Measurements from ENCODE around the gene HIPK2. TPM values are rescaled to one million over a fixed set of nuclear protein-coding genes. Genes with fewer than 3 reads are reported as not detected.

Gene HIPK2
- total and polyA plus RNA-seq, 2 experiments from 2014 or later = 7.3 to 16.9 TPM

DNA sequence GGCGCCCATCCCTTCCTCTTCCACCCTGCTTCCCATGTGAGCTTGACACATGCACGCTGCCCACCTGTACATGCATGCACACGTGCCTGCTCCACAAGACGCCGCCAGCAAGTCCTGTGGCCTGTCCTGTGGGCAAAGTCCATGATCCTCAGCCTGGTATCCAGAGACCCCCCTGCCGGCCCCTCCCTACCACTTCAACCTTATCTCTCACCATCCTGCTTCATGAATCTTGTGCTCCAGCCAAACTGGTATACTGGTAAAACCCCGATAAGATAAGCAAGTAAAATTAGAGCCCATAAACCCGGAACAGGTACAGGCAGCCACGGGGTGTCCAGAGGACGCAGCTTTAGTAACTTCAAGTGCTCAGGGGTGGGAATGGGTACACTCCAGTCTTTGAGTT lies 39.5 kb upstream of the HIPK2 start (continued):
- TF ChIP-seq, protein P1, sequence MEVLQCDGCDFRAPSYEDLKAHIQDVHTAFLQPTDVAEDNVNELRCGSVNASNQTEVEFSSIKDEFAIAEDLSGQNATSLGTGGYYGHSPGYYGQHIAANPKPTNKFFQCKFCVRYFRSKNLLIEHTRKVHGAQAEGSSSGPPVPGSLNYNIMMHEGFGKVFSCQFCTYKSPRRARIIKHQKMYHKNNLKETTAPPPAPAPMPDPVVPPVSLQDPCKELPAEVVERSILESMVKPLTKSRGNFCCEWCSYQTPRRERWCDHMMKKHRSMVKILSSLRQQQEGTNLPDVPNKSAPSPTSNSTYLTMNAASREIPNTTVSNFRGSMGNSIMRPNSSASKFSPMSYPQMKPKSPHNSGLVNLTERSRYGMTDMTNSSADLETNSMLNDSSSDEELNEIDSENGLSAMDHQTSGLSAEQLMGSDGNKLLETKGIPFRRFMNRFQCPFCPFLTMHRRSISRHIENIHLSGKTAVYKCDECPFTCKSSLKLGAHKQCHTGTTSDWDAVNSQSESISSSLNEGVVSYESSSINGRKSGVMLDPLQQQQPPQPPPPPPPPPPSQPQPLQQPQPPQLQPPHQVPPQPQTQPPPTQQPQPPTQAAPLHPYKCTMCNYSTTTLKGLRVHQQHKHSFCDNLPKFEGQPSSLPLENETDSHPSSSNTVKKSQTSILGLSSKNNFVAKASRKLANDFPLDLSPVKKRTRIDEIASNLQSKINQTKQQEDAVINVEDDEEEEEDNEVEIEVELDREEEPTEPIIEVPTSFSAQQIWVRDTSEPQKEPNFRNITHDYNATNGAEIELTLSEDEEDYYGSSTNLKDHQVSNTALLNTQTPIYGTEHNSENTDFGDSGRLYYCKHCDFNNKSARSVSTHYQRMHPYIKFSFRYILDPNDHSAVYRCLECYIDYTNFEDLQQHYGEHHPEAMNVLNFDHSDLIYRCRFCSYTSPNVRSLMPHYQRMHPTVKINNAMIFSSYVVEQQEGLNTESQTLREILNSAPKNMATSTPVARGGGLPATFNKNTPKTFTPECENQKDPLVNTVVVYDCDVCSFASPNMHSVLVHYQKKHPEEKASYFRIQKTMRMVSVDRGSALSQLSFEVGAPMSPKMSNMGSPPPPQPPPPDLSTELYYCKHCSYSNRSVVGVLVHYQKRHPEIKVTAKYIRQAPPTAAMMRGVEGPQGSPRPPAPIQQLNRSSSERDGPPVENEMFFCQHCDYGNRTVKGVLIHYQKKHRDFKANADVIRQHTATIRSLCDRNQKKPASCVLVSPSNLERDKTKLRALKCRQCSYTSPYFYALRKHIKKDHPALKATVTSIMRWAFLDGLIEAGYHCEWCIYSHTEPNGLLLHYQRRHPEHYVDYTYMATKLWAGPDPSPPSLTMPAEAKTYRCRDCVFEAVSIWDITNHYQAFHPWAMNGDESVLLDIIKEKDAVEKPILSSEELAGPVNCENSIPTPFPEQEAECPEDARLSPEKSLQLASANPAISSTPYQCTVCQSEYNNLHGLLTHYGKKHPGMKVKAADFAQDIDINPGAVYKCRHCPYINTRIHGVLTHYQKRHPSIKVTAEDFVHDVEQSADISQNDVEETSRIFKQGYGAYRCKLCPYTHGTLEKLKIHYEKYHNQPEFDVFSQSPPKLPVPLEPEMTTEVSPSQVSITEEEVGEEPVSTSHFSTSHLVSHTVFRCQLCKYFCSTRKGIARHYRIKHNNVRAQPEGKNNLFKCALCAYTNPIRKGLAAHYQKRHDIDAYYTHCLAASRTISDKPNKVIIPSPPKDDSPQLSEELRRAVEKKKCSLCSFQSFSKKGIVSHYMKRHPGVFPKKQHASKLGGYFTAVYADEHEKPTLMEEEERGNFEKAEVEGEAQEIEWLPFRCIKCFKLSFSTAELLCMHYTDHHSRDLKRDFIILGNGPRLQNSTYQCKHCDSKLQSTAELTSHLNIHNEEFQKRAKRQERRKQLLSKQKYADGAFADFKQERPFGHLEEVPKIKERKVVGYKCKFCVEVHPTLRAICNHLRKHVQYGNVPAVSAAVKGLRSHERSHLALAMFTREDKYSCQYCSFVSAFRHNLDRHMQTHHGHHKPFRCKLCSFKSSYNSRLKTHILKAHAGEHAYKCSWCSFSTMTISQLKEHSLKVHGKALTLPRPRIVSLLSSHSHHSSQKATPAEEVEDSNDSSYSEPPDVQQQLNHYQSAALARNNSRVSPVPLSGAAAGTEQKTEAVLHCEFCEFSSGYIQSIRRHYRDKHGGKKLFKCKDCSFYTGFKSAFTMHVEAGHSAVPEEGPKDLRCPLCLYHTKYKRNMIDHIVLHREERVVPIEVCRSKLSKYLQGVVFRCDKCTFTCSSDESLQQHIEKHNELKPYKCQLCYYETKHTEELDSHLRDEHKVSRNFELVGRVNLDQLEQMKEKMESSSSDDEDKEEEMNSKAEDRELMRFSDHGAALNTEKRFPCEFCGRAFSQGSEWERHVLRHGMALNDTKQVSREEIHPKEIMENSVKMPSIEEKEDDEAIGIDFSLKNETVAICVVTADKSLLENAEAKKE (CRISPR knock-in tag; IDR thresholded peaks at IDR 0.05) = no peak
- TF ChIP-seq ZNF331 (CRISPR knock-in tag; IDR thresholded peaks at IDR 0.05; ENCODE audit: low read depth) = no peak
- TF ChIP-seq, protein P2, sequence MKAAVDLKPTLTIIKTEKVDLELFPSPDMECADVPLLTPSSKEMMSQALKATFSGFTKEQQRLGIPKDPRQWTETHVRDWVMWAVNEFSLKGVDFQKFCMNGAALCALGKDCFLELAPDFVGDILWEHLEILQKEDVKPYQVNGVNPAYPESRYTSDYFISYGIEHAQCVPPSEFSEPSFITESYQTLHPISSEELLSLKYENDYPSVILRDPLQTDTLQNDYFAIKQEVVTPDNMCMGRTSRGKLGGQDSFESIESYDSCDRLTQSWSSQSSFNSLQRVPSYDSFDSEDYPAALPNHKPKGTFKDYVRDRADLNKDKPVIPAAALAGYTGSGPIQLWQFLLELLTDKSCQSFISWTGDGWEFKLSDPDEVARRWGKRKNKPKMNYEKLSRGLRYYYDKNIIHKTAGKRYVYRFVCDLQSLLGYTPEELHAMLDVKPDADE (IDR thresholded peaks at IDR 0.05) = no peak
- TF ChIP-seq NANOG (IDR thresholded peaks at IDR 0.05; ENCODE audit: borderline replicate concordance) = no peak
- TF ChIP-seq EZH2 (IDR thresholded peaks at IDR 0.05; ENCODE audit: low read depth, unreplicated experiment) = no peak
- TF ChIP-seq STAT1 (IDR thresholded peaks at IDR 0.05; ENCODE audit: unreplicated experiment) = no peak
- TF ChIP-seq JUNB (IDR thresholded peaks at IDR 0.05; ENCODE audit: unreplicated experiment) = no peak
- no peak for TF ChIP-seq CREB1 (CRISPR knock-in tag; IDR thresholded peaks at IDR 0.05; ENCODE audit: low read depth)

DNA sequence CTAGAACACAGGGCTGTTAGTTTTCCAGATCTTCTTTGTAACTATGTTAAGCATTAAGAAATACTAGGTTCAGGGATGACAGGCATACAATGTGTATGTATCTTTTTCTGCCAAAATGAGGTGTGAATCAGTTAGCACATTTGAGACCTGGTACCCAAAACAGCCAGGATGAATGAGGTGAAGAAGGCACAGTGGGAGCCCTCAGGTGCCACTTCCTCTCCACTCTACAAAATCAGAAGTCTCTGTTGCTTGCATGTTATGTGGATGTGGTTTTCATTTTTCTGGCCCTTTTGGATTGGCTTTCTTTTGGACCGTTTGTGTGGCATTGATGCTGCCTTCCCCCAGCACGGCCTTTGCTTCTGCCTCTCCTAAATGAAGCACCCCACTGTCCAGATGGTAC lies 35.9 kb upstream of the HIPK2 start:
- Histone ChIP-seq H4K20me1 (replicated peaks; ENCODE audit: insufficient read depth) (no peaks in the 10 kb centered on the region), H3K4me2 (no peak overlapping the region), H3K27me3 (ENCODE audit: insufficient read depth) (no peaks in the 10 kb centered on the region), H3K79me2 (replicated peaks; ENCODE audit: insufficient read depth) (no peaks in the 10 kb centered on the region), H3F3A (replicated peaks; ENCODE audit: low read depth) (no peaks in the 10 kb centered on the region), H3K9me2 (ENCODE audit: insufficient read depth) (peaks cover 9% of the 10 kb centered on the region; the same call in 1 of the 2 replicates), H3K4me3 (no peak overlapping the region), H3K36me3 (ENCODE audit: insufficient read depth) (no peaks in the 10 kb centered on the region), H3K27ac (ENCODE audit: low read depth) (no peak overlapping the region), H3K4me1 (ENCODE audit: insufficient read depth) (no peaks in the 10 kb centered on the region), H2AFZ (no peak overlapping the region)
- ATAC-seq (no peak), DNase-seq (ENCODE audit: low spot score) (no peak)
- TF ChIP-seq EZH2 (IDR thresholded peaks at IDR 0.05; ENCODE audit: low read depth, unreplicated experiment) (no peak), STAT1 (IDR thresholded peaks at IDR 0.05; ENCODE audit: unreplicated experiment) (no peak), ZNF331 (CRISPR knock-in tag; IDR thresholded peaks at IDR 0.05; ENCODE audit: low read depth) (no peak), CREB1 (CRISPR knock-in tag; IDR thresholded peaks at IDR 0.05; ENCODE audit: low read depth) (no peak), EZH2phosphoT487 (IDR thresholded peaks at IDR 0.05; ENCODE audit: unreplicated experiment) (no peak)
- TF ChIP-seq, protein P3, sequence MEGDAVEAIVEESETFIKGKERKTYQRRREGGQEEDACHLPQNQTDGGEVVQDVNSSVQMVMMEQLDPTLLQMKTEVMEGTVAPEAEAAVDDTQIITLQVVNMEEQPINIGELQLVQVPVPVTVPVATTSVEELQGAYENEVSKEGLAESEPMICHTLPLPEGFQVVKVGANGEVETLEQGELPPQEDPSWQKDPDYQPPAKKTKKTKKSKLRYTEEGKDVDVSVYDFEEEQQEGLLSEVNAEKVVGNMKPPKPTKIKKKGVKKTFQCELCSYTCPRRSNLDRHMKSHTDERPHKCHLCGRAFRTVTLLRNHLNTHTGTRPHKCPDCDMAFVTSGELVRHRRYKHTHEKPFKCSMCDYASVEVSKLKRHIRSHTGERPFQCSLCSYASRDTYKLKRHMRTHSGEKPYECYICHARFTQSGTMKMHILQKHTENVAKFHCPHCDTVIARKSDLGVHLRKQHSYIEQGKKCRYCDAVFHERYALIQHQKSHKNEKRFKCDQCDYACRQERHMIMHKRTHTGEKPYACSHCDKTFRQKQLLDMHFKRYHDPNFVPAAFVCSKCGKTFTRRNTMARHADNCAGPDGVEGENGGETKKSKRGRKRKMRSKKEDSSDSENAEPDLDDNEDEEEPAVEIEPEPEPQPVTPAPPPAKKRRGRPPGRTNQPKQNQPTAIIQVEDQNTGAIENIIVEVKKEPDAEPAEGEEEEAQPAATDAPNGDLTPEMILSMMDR (conservative IDR thresholded peaks at IDR 0.05; ENCODE audit: low read depth in 2 of 2) = no peak
- Mint-ChIP-seq H3K4me3 (no peak overlapping the region), H3K9me3 (0 out of 3 replicates have a peak, but pooled peaks cover 2% of the 10 kb centered on the region), H3K4me1 (no peaks in the 10 kb centered on the region; the same call in 2 of the 3 replicates), H3K36me3 (ENCODE audit: low read depth) (peaks cover 2% of the 10 kb centered on the region; the same call in 2 of the 3 replicates), H3K27me3 (ENCODE audit: insufficient read depth, low read depth, poor library complexity) (no peaks in the 10 kb centered on the region), H3K27ac (no peak overlapping the region)

All from GM23338 (cell line).